Measurements from ENCODE around the gene TMEM270.

The TMEM270 gene

GRCh38 chr7:73908123-73908611 is 47.2 kb downstream of the TMEM270 start:
- Histone ChIP-seq H3K36me3 (ENCODE audit: low read length) (no peaks in the 10 kb centered on the region), H3K9ac (ENCODE audit: low read length) (no peak overlapping the region), H4K20me1 (ENCODE audit: low read depth, low read length) (no peaks in the 10 kb centered on the region), H3K9me2 (replicated peaks; ENCODE audit: insufficient read depth, low read length) (no peaks in the 10 kb centered on the region), H3K27ac (ENCODE audit: low read depth, low read length) (no peak overlapping the region), H3K79me2 (ENCODE audit: insufficient read depth, low read length) (no peaks in the 10 kb centered on the region), H2AFZ (ENCODE audit: low read depth, low read length, severe bottlenecking) (no peak overlapping the region), H3K9me3 (ENCODE audit: insufficient read depth, low read length) (no peaks in the 10 kb centered on the region), H3K4me2 (ENCODE audit: low read depth, low read length, poor library complexity, severe bottlenecking) (no peak overlapping the region), H3K4me3 (ENCODE audit: insufficient read depth, low read length, poor library complexity, severe bottlenecking) (no peak overlapping the region), H3F3A (ENCODE audit: insufficient read depth) (no peaks in the 10 kb centered on the region), H3K27me3 (ENCODE audit: low read length) (no peaks in the 10 kb centered on the region)
- TF ChIP-seq CTCF (IDR thresholded peaks at IDR 0.05; ENCODE audit: insufficient read depth, low read length, poor library complexity, severe bottlenecking) (no peak), EZH2phosphoT487 (conservative IDR thresholded peaks at IDR 0.05; ENCODE audit: low read length) (no peak)

GRCh38 chr7:73909051-73909941 is 48.3 kb downstream of the TMEM270 start:
- no peaks in the 10 kb centered on the region for H3K9me3 ChIP-seq (ENCODE audit: insufficient read depth, low read length)
- H3K27ac ChIP-seq (ENCODE audit: low read depth, low read length), result no peak overlapping the region
- H2AFZ ChIP-seq (ENCODE audit: low read depth, low read length, severe bottlenecking), result no peak overlapping the region
- H3K9ac ChIP-seq (ENCODE audit: low read length), result no peak overlapping the region
- H3K9me2 ChIP-seq (replicated peaks; ENCODE audit: insufficient read depth, low read length), result no peaks in the 10 kb centered on the region
- no peaks in the 10 kb centered on the region for H4K20me1 ChIP-seq (ENCODE audit: low read depth, low read length)
- H3K4me3 ChIP-seq (ENCODE audit: insufficient read depth, low read length, poor library complexity, severe bottlenecking), result no peak overlapping the region
- no peak overlapping the region for H3K4me2 ChIP-seq (ENCODE audit: low read depth, low read length, poor library complexity, severe bottlenecking)
- no peaks in the 10 kb centered on the region for H3K79me2 ChIP-seq (ENCODE audit: insufficient read depth, low read length)
- H3K27me3 ChIP-seq (ENCODE audit: low read length), result no peaks in the 10 kb centered on the region
- no peaks in the 10 kb centered on the region for H3K36me3 ChIP-seq (ENCODE audit: low read length)
- no peak for TF ChIP-seq CTCF (IDR thresholded peaks at IDR 0.05; ENCODE audit: insufficient read depth, low read length, poor library complexity, severe bottlenecking)
- TF ChIP-seq EZH2phosphoT487 (conservative IDR thresholded peaks at IDR 0.05; ENCODE audit: low read length), result no peak
- no peaks in the 10 kb centered on the region for H3F3A ChIP-seq (ENCODE audit: insufficient read depth)

GRCh38 chr7:73909996-73910395 is 49.0 kb downstream of the TMEM270 start:
- Histone ChIP-seq H3F3A (ENCODE audit: insufficient read depth) (no peaks in the 10 kb centered on the region), H3K9ac (ENCODE audit: low read length) (no peak overlapping the region), H3K4me2 (ENCODE audit: low read depth, low read length, poor library complexity, severe bottlenecking) (no peak overlapping the region), H3K9me2 (replicated peaks; ENCODE audit: insufficient read depth, low read length) (no peaks in the 10 kb centered on the region), H3K27me3 (ENCODE audit: low read length) (no peaks in the 10 kb centered on the region), H2AFZ (ENCODE audit: low read depth, low read length, severe bottlenecking) (no peak overlapping the region), H3K4me3 (ENCODE audit: insufficient read depth, low read length, poor library complexity, severe bottlenecking) (no peak overlapping the region), H3K36me3 (ENCODE audit: low read length) (no peaks in the 10 kb centered on the region), H3K27ac (ENCODE audit: low read depth, low read length) (no peak overlapping the region), H4K20me1 (ENCODE audit: low read depth, low read length) (no peaks in the 10 kb centered on the region), H3K79me2 (ENCODE audit: insufficient read depth, low read length) (no peaks in the 10 kb centered on the region), H3K9me3 (ENCODE audit: insufficient read depth, low read length) (no peaks in the 10 kb centered on the region)
- TF ChIP-seq EZH2phosphoT487 (conservative IDR thresholded peaks at IDR 0.05; ENCODE audit: low read length), result no peak
- no peak for TF ChIP-seq CTCF (IDR thresholded peaks at IDR 0.05; ENCODE audit: insufficient read depth, low read length, poor library complexity, severe bottlenecking)
